H1 (cell line): ENCODE data around the gene MDC1. TPM values are rescaled to one million over a fixed set of nuclear protein-coding genes. Genes with fewer than 3 reads are reported as not detected.

Experiments
- CTCF ChIA-PET: fragments of 300-600 bp; sonication (Branson Sonifier 250); formaldehyde crosslinking; loops from one replicate; lab custom pipeline; 2021; ENCODE audit not compliant: partially characterized antibody; lab: Charles Lee
- POLR2A ChIA-PET: fragments of 300-600 bp; sonication (Branson Sonifier 250); formaldehyde crosslinking; loops from one replicate; lab custom pipeline; 2021; ENCODE audit warnings: inconsistent platforms; ENCODE audit not compliant: partially characterized antibody; lab: Charles Lee
- DNase-seq, 2 experiments: peaks; one replicate each; pipeline versions ENCODE4 v3.0.0 to v3.0.0-alpha.2; 2010 to 2022; ENCODE audit warnings: low spot score in 2 of 2, low read depth in 1 of 2, mixed read lengths in 1 of 2
- FAIRE-seq: peaks from 2 replicates; lab custom pipeline; 2011; peaks lifted over from hg19 to GRCh38; lab: Jason Lieb, UNC
- H2AFZ ChIP-seq: 2 replicates; pipeline ENCODE4 v1.8.1; 2012; ENCODE audit warnings: low read length, inconsistent platforms
- H2AK5ac ChIP-seq: 2 replicates; pipeline ENCODE4 v1.6.1; 2013; ENCODE audit warnings: low read depth, low read length
- H2BK120ac ChIP-seq: replicated peaks from 2 replicates; pipeline ENCODE3; 2013; ENCODE audit warnings: low read depth, low read length, inconsistent platforms
- H2BK12ac ChIP-seq: 2 replicates; pipeline ENCODE4 v1.6.1; 2013; ENCODE audit warnings: low read depth, low read length
- H2BK15ac ChIP-seq: 2 replicates; pipeline ENCODE4 v1.6.1; 2013; ENCODE audit warnings: low read length
- H2BK20ac ChIP-seq: 2 replicates; pipeline ENCODE4 v1.6.1; 2013; ENCODE audit warnings: low read length
- H2BK5ac ChIP-seq: 2 replicates; pipeline ENCODE4 v1.6.1; 2013; ENCODE audit warnings: low read depth, low read length
- H3K14ac ChIP-seq: 2 replicates; pipeline ENCODE4 v1.6.1; 2013; ENCODE audit warnings: inconsistent platforms; ENCODE audit not compliant: insufficient read length
- H3K18ac ChIP-seq: 2 replicates; pipeline ENCODE4 v1.6.1; 2013; ENCODE audit warnings: low read length; ENCODE audit errors: extremely low read depth
- H3K23ac ChIP-seq: 2 replicates; pipeline ENCODE4 v1.6.1; 2013; ENCODE audit warnings: inconsistent platforms; ENCODE audit not compliant: insufficient read length
- H3K23me2 ChIP-seq: 2 replicates; pipeline ENCODE4 v1.6.1; 2013; ENCODE audit warnings: low read depth, low read length
- H3K27ac ChIP-seq: 2 replicates; pipeline ENCODE4 v1.6.1; 2011; ENCODE audit warnings: low read depth, low read length, inconsistent platforms
- H3K27me3 ChIP-seq, 4 experiments: replicated peaks in 1 of 4; 1 replicate in 1 of 4; 2 replicates in 3 of 4; pipeline versions ENCODE4 v1.6.1 to v1.8.1; 2011 to 2013; ENCODE audit warnings: low read length in 3 of 4, mild to moderate bottlenecking in 3 of 4, inconsistent platforms in 2 of 4, mixed read lengths in 2 of 4, moderate library complexity in 1 of 4; ENCODE audit not compliant: control insufficient read depth in 3 of 4, insufficient read depth in 3 of 4; ENCODE audit errors: extremely low read depth in 1 of 4
- H3K36me3 ChIP-seq, 4 experiments: 2 replicates each; pipeline versions ENCODE4 v1.6.1 to v1.8.1; 2011 to 2013; ENCODE audit warnings: mild to moderate bottlenecking in 4 of 4, low read length in 3 of 4, moderate library complexity in 2 of 4, control low read depth in 1 of 4, inconsistent platforms in 1 of 4; ENCODE audit not compliant: insufficient read depth in 4 of 4, control insufficient read depth in 2 of 4
- H3K4ac ChIP-seq: replicated peaks from 2 replicates; pipeline ENCODE3; 2013; ENCODE audit warnings: low read length, low read depth, mixed read lengths, inconsistent platforms; ENCODE audit not compliant: insufficient read length
- H3K4me1 ChIP-seq, 4 experiments: replicated peaks in 1 of 4; 1 replicate in 1 of 4; 2 replicates in 3 of 4; pipeline versions ENCODE4 v1.6.1 to v1.8.1; 2011 to 2013; ENCODE audit warnings: low read length in 3 of 4, inconsistent platforms in 2 of 4, mixed read lengths in 1 of 4; ENCODE audit not compliant: insufficient read depth in 4 of 4, control insufficient read depth in 3 of 4
- H3K4me2 ChIP-seq, 2 experiments: 2 replicates each; pipeline versions ENCODE4 v1.6.1 to v1.8.1; 2011 to 2013; ENCODE audit warnings: low read depth in 2 of 2, low read length in 2 of 2, control low read depth in 1 of 2, inconsistent platforms in 1 of 2, mild to moderate bottlenecking in 1 of 2; ENCODE audit not compliant: insufficient read depth in 1 of 2
- H3K4me3 ChIP-seq, 4 experiments: fragments of 200-600, 300-600 bp in 1 of 4; sonication (generic), shearing (Covaris generic), sonication (Bioruptor Twin) in 1 of 4; 2 replicates each; pipeline versions ENCODE4 v1.5.1 to v1.8.1; 2011 to 2016; ENCODE audit warnings: low read length in 4 of 4, low read depth in 3 of 4, control low read depth in 2 of 4, inconsistent platforms in 2 of 4, mild to moderate bottlenecking in 2 of 4, mixed read lengths in 1 of 4, moderate library complexity in 1 of 4; ENCODE audit not compliant: insufficient read depth in 2 of 4; ENCODE audit errors: extremely low read depth in 1 of 4
- H3K56ac ChIP-seq: replicated peaks from 2 replicates; pipeline ENCODE3; 2013; ENCODE audit warnings: low read depth, mild to moderate bottlenecking, mixed read lengths, low read length, inconsistent platforms; ENCODE audit not compliant: insufficient read length
- H3K79me1 ChIP-seq: 2 replicates; pipeline ENCODE4 v1.6.1; 2013; ENCODE audit warnings: low read depth, low read length, control low read depth
- H3K79me2 ChIP-seq, 2 experiments: 2 replicates each; pipeline versions ENCODE4 v1.6.1 to v1.8.1; 2012 to 2013; ENCODE audit warnings: low read length in 2 of 2, mild to moderate bottlenecking in 2 of 2, inconsistent platforms in 1 of 2; ENCODE audit not compliant: insufficient read depth in 2 of 2, control insufficient read depth in 1 of 2
- H3K9ac ChIP-seq, 4 experiments: replicated peaks in 1 of 4; 1 replicate in 1 of 4; 2 replicates in 3 of 4; pipeline versions ENCODE4 v1.6.1 to v1.8.1; 2011 to 2013; ENCODE audit warnings: low read depth in 3 of 4, low read length in 3 of 4, control low read depth in 2 of 4, mild to moderate bottlenecking in 2 of 4, moderate library complexity in 2 of 4, inconsistent platforms in 1 of 4; ENCODE audit errors: extremely low read depth in 1 of 4
- H3K9me3 ChIP-seq, 2 experiments: 2 replicates each; pipeline versions ENCODE4 v1.6.1 to v1.8.1; 2012 to 2013; ENCODE audit warnings: mild to moderate bottlenecking in 2 of 2, moderate library complexity in 2 of 2, control low read depth in 1 of 2, inconsistent platforms in 1 of 2, low read depth in 1 of 2, low read length in 1 of 2, mixed read lengths in 1 of 2; ENCODE audit not compliant: insufficient read depth in 2 of 2
- H4K20me1 ChIP-seq, 2 experiments: replicated peaks in 1 of 2; 2 replicates each; pipeline versions ENCODE3 to v1.8.1; 2011 to 2013; ENCODE audit warnings: inconsistent platforms in 2 of 2, low read length in 2 of 2, mild to moderate bottlenecking in 1 of 2; ENCODE audit not compliant: insufficient read depth in 2 of 2, control insufficient read depth in 1 of 2
- H4K5ac ChIP-seq: 2 replicates; pipeline ENCODE4 v1.6.1; 2013; ENCODE audit warnings: low read length, low read depth, mixed read lengths, inconsistent platforms; ENCODE audit not compliant: insufficient read length
- H4K8ac ChIP-seq: 2 replicates; pipeline ENCODE4 v1.8.0; 2013; ENCODE audit warnings: mild to moderate bottlenecking, moderate library complexity, low read length, inconsistent platforms; ENCODE audit not compliant: insufficient read depth; ENCODE audit errors: extremely low read depth
- H4K91ac ChIP-seq: replicated peaks from 2 replicates; pipeline ENCODE3; 2013; ENCODE audit warnings: low read length, mixed read lengths, inconsistent platforms; ENCODE audit not compliant: insufficient read length
- CBX5 ChIP-seq: fragments of 300-800, 300-1000 bp; sonication (generic); IDR thresholded peaks from 2 replicates; pipeline ENCODE4 v1.7.1; 2016; ENCODE audit warnings: antibody characterized with exemption, low read length, low read depth
- CTCF ChIP-seq, 3 experiments: IDR thresholded peaks; 1 replicate in 2 of 3; 2 replicates in 1 of 3; pipeline versions ENCODE4 v1.5.1 to v1.6.1; 2011; ENCODE audit warnings: low read length in 3 of 3, mild to moderate bottlenecking in 3 of 3, inconsistent platforms in 2 of 3, low read depth in 1 of 3, moderate library complexity in 1 of 3; ENCODE audit not compliant: insufficient read depth in 1 of 3; ENCODE audit errors: control extremely low read depth in 1 of 3
- SIRT6 ChIP-seq: IDR thresholded peaks from one replicate; pipeline ENCODE4 v1.7.1; 2012; ENCODE audit warnings: low read length, inconsistent platforms
- WGBS, 2 experiments: shearing (Covaris generic) in 1 of 2; methylation state at CpG; one replicate each; pipeline versions ENCODE4 v1.1.6 to v1.1.7; 2013 to 2015; ENCODE audit warnings: low lambda C conversion rate in 2 of 2, mixed read lengths in 2 of 2, inconsistent platforms in 1 of 2, low coverage in 1 of 2, missing lambda C conversion rate in 1 of 2; ENCODE audit not compliant: insufficient replicate concordance in 2 of 2, insufficient coverage in 1 of 2, insufficient read length in 1 of 2; ENCODE audit errors: extremely low coverage in 1 of 2, missing lambda C conversion rate in 1 of 2; 5-methylcytosine and 5-hydroxymethylcytosine counted together
- polyA plus RNA-seq, 7 experiments: library from polyadenylated mRNA; depleted of rRNA in 3 of 7; stranded (reverse) in 5 of 7; unstranded in 2 of 7; fragments of >200 nt in 5 of 7; fragments of 200-250 nt in 2 of 7; gene quantifications; 1 replicate in 5 of 7; 2 replicates in 1 of 7; 4 replicates in 1 of 7; pipeline versions ENCODE4 v1.2.1 to v1.2.3, GENCODE V29; 2011 to 2013; ENCODE audit warnings: missing spikeins in 2 of 7, mixed read lengths in 2 of 7
- total RNA-seq: library from RNA; stranded (reverse); fragmentation: NEBNext Ultra II Directional; extraction: Animal tissue kit (Norgen Biotek cat#: 25700); gene quantifications from 2 replicates; pipeline ENCODE4 v1.2.1, GENCODE V29; 2021

MDC1 gene
- total and polyA plus RNA-seq, 2 of the 8 experiments (the other 6 are each of a cell fraction or from before 2014, with no cell fraction given) = 29.9 to 81.1 TPM

GRCh38 chr6:30691208-30691847 is 25.8 kb downstream of the MDC1 start:
- no peak overlapping the region for H2AK5ac ChIP-seq
- H3K14ac ChIP-seq = no peak overlapping the region
- peak overlapping the region; percentile 82 to 94 for H3K4me2 ChIP-seq
- DNase-seq (no peak), FAIRE-seq (no peak)
- H3K27me3 ChIP-seq = no peaks in the 10 kb centered on the region
- H2BK20ac ChIP-seq = no peak overlapping the region
- no peak overlapping the region for H2BK15ac ChIP-seq
- no peak overlapping the region for H3K18ac ChIP-seq
- no peak overlapping the region for H3K23ac ChIP-seq
- H4K5ac ChIP-seq = peak overlapping the region; percentile 41
- WGBS, 2 experiments = 33% methylated on average over 8 of the region's 8 CpGs; no CpG with 5 or more reads in 1 of the 2 experiments
- no peaks in the 10 kb centered on the region; a peak in 1 of 8 replicates for H3K36me3 ChIP-seq
- H3K9me3 ChIP-seq = no peaks in the 10 kb centered on the region
- no peaks in the 10 kb centered on the region for H3K79me1 ChIP-seq
- no peak overlapping the region for H2BK12ac ChIP-seq
- peak overlapping the region; percentile 86 to 92 (median 88) for H3K4me3 ChIP-seq
- POLR2A ChIA-PET = interaction anchor here (0.9 to 26.7 kb wide), 9 partner anchors 8 to 77 kb away, joined by 3 to 732 read pairs (median 6); partner anchors contain the start of genes DHX16, FLOT1, IER3 and MDC1
- H3K56ac ChIP-seq = no peak overlapping the region
- H4K20me1 ChIP-seq = no peaks in the 10 kb centered on the region
- H4K8ac ChIP-seq = no peak overlapping the region
- H3K79me2 ChIP-seq = peaks cover 0 to 3% of the 10 kb centered on the region in 2 experiments; a peak in 1 of 4 replicates
- no peak overlapping the region for H3K4ac ChIP-seq
- CTCF ChIA-PET = interaction anchor here (0.6 to 2.7 kb wide), 7 partner anchors 10 to 40 kb away, joined by 3 to 12 read pairs (median 6); partner anchors contain the start of gene MDC1
- no peak overlapping the region for H2BK120ac ChIP-seq
- H3K27ac ChIP-seq = no peak overlapping the region
- peaks cover 0 to 17% (median 12%) of the 10 kb centered on the region in 4 experiments; a peak in 6 of 7 replicates for H3K4me1 ChIP-seq
- no peak overlapping the region for H4K91ac ChIP-seq
- H3K9ac ChIP-seq = no peak overlapping the region
- TF ChIP-seq SIRT6 (no peak), CBX5 (no peak), CTCF (IDR thresholded peaks at IDR 0.05; ENCODE audit: control extremely low read depth in 1 of 3, insufficient read depth in 1 of 3, low read depth in 1 of 3, low read length in 3 of 3) (no peak)
- 0 out of 2 replicates have a peak overlapping the region, but pooled peaks have one; percentile 37 for H2AFZ ChIP-seq
- H3K23me2 ChIP-seq = peaks cover 7% of the 10 kb centered on the region
- H2BK5ac ChIP-seq = no peak overlapping the region; the same call in 1 of the 2 replicates
